Parathyroid adenoma (tissue), 2 donors: ENCODE data around the gene AGBL3.

ENCODE experiments used
- H2AFZ ChIP-seq: fragments of 300-600 bp; sonication (generic); one replicate; pipeline ENCODE4 v1.7.0; 2017; ENCODE audit warnings: antibody characterized with exemption, mild to moderate bottlenecking
- H3K27ac ChIP-seq: fragments of 300-600 bp; sonication (generic); one replicate; pipeline ENCODE4 v1.7.0; 2017
- H3K27me3 ChIP-seq: fragments of 300-600 bp; sonication (generic); one replicate; pipeline ENCODE4 v1.7.0; 2017; ENCODE audit warnings: low read length; ENCODE audit not compliant: control insufficient read depth, insufficient read depth
- H3K36me3 ChIP-seq: fragments of 300-600 bp; sonication (generic); one replicate; pipeline ENCODE4 v1.7.0; 2017; ENCODE audit warnings: low read length; ENCODE audit not compliant: control insufficient read depth, insufficient read depth
- H3K4me1 ChIP-seq: fragments of 300-600 bp; sonication (generic); one replicate; pipeline ENCODE4 v1.7.0; 2017; ENCODE audit warnings: control low read depth
- H3K4me2 ChIP-seq: fragments of 300-600 bp; sonication (generic); one replicate; pipeline ENCODE4 v1.7.0; 2017; ENCODE audit warnings: low read length
- H3K4me3 ChIP-seq: fragments of 300-600 bp; sonication (generic); one replicate; pipeline ENCODE4 v1.7.0; 2017; ENCODE audit warnings: low read depth, low read length
- H3K79me2 ChIP-seq: fragments of 300-600 bp; sonication (generic); one replicate; pipeline ENCODE4 v1.7.0; 2017; ENCODE audit warnings: control low read depth
- H3K9ac ChIP-seq: fragments of 300-600 bp; sonication (generic); one replicate; pipeline ENCODE4 v1.7.0; 2017; ENCODE audit warnings: mild to moderate bottlenecking
- H3K9me3 ChIP-seq: fragments of 300-600 bp; sonication (generic); one replicate; pipeline ENCODE4 v1.7.0; 2017; ENCODE audit warnings: low read length; ENCODE audit not compliant: control insufficient read depth
- TF ChIP-seq, protein P1 (sequence below): fragments of 300-600 bp; sonication (generic); IDR thresholded peaks from one replicate; pipeline ENCODE4 v1.7.0; 2017; ENCODE audit warnings: antibody characterized with exemption, mild to moderate bottlenecking
- donor health status: primary hyperparathyroidism.

AGBL3 gene

DNA sequence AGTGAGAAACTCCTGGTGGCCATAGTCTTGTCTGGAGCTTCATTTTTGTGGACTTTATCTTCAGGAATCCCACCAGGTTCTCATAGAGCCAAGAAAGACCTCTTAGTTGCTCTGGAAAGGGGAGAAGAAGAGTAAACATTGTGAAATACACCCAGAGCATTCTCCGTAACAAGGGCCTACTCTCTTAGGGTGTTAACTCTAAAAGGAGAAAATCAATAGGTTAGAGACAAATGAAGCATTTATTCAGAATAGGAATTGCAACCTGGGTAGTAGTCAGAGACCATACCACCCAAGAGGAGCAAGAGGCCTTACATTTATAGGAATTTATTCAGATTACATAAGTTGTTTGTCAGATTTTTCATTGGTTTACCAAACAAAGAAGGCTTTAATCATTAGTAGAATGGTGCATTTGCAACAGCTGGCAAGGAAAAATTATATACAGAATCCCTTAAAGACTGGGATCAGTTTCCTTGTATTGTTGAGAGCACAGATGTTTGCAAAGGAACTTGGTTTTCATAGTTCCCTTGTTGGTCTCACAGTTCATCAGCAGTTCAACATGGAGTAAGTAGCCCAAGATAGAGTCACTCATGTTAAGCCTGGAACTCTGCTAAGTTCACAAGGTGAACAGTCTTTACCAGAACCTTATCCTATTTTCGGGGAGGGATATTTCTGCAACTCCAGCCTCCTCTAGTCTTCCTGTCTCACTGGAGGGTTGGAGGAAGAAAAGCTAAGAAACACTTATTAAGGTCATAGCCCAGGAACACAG lies 108.3 kb downstream of the AGBL3 start:
- Histone ChIP-seq H3K27me3 (no peaks in the 10 kb centered on the region), H3K9me3 (no peaks in the 10 kb centered on the region), H3K9ac (no peak overlapping the region), H2AFZ (no peak overlapping the region), H3K4me3 (no peak overlapping the region), H3K4me2 (no peak overlapping the region), H3K4me1 (no peaks in the 10 kb centered on the region), H3K36me3 (no peaks in the 10 kb centered on the region), H3K27ac (no peak overlapping the region), H3K79me2 (no peaks in the 10 kb centered on the region)
- TF ChIP-seq, protein P1, sequence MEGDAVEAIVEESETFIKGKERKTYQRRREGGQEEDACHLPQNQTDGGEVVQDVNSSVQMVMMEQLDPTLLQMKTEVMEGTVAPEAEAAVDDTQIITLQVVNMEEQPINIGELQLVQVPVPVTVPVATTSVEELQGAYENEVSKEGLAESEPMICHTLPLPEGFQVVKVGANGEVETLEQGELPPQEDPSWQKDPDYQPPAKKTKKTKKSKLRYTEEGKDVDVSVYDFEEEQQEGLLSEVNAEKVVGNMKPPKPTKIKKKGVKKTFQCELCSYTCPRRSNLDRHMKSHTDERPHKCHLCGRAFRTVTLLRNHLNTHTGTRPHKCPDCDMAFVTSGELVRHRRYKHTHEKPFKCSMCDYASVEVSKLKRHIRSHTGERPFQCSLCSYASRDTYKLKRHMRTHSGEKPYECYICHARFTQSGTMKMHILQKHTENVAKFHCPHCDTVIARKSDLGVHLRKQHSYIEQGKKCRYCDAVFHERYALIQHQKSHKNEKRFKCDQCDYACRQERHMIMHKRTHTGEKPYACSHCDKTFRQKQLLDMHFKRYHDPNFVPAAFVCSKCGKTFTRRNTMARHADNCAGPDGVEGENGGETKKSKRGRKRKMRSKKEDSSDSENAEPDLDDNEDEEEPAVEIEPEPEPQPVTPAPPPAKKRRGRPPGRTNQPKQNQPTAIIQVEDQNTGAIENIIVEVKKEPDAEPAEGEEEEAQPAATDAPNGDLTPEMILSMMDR, result no peak

DNA sequence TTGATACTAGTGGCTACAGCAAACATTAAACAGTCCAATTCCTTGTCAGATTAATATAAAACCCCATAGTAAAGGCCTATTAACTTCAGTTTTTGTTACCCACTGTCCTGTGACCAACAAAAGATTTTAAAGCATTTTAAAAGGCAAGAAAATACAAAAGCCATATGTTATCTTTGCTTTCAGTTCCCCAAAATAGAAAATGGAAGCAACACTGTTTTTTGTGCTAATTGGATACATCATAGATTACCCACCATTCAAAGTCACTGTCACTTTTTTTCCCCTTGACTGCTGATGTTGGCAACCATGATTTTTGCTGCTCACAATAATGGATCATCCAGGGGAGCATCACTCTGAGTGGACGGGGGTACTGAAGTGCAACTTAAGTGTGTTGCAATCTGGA lies 109.1 kb downstream of the AGBL3 start:
- no peak overlapping the region for H3K27ac ChIP-seq
- TF ChIP-seq, protein P1, result no peak
- H3K4me2 ChIP-seq, result no peak overlapping the region
- H2AFZ ChIP-seq, result no peak overlapping the region
- H3K27me3 ChIP-seq, result no peaks in the 10 kb centered on the region
- H3K4me1 ChIP-seq, result no peaks in the 10 kb centered on the region
- no peaks in the 10 kb centered on the region for H3K36me3 ChIP-seq
- no peak overlapping the region for H3K9ac ChIP-seq
- no peaks in the 10 kb centered on the region for H3K79me2 ChIP-seq
- no peak overlapping the region for H3K4me3 ChIP-seq
- no peaks in the 10 kb centered on the region for H3K9me3 ChIP-seq

- H3K27ac ChIP-seq, result no peak overlapping the region
- TF ChIP-seq, protein P1, result no peak
Observed at GRCh38 chr7:135098391-135098790, 112.1 kb downstream of the AGBL3 start.

GRCh38 chr7:135100856-135101255 lies 114.5 kb downstream of the AGBL3 start:
- H3K4me2 ChIP-seq, result no peak overlapping the region
- H2AFZ ChIP-seq, result no peak overlapping the region
- no peak overlapping the region for H3K27ac ChIP-seq
- no peak overlapping the region for H3K9ac ChIP-seq
- H3K4me1 ChIP-seq, result no peaks in the 10 kb centered on the region
- H3K79me2 ChIP-seq, result no peaks in the 10 kb centered on the region
- TF ChIP-seq, protein P1, result no peak
- H3K9me3 ChIP-seq, result no peaks in the 10 kb centered on the region
- no peak overlapping the region for H3K4me3 ChIP-seq
- H3K36me3 ChIP-seq, result no peaks in the 10 kb centered on the region
- no peaks in the 10 kb centered on the region for H3K27me3 ChIP-seq

More at GRCh38 chr7:135098391-135098790, 112.1 kb downstream of the AGBL3 start:
- Histone ChIP-seq H3K9ac (no peak overlapping the region), H3K79me2 (no peaks in the 10 kb centered on the region), H2AFZ (no peak overlapping the region), H3K36me3 (no peaks in the 10 kb centered on the region), H3K4me2 (no peak overlapping the region), H3K4me1 (no peaks in the 10 kb centered on the region), H3K9me3 (no peaks in the 10 kb centered on the region), H3K4me3 (no peak overlapping the region), H3K27me3 (no peaks in the 10 kb centered on the region)

DNA sequence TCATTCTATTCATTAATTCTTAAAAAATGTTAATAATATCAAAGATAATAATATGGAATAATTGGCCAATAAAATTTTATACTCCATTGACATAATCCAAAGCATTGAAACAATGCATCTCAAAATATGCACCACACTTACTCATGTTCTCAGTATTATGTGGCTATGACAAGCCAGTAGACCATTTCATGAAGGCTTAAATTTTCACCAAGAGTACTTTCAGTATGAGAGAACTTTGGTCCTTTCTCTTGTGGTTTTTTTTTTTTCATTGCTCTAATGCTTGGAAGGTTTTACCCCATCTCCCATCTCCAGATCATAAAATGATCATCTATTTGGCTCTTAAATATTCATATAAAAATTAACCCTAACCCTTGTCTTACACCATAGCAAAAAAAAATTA lies 116.1 kb downstream of the AGBL3 start:
- Histone ChIP-seq H3K9me3 (no peaks in the 10 kb centered on the region), H3K9ac (no peak overlapping the region), H3K4me3 (no peak overlapping the region), H3K27me3 (no peaks in the 10 kb centered on the region), H3K79me2 (no peaks in the 10 kb centered on the region), H2AFZ (no peak overlapping the region), H3K4me1 (no peaks in the 10 kb centered on the region), H3K27ac (no peak overlapping the region), H3K36me3 (no peaks in the 10 kb centered on the region), H3K4me2 (no peak overlapping the region)
- TF ChIP-seq, protein P1, result no peak
